ENCODE data around the gene KCNJ3. TPM values are rescaled to one million over a fixed set of nuclear protein-coding genes. Genes with fewer than 3 reads are reported as not detected.

Gene KCNJ3
- total RNA-seq, 1 donor from 2014 or later = 0.26 TPM

DNA sequence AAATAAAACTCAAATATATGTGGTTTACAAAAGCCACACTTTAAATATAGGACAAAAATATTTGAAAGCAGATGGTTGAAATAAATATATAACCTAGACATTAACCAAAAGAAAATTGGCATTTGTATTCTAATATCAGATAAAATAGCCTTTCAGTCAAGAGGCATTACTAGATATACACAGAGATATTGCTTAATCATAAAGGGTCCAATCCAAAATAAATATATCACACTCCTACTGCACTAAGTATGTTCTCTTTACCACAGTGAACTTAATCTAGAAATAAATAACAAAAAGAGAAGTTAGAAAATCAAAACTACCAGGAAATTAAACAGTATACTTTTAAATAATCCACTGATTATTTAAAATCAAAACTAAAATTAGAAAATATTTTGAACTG, 34.2 kb upstream of the KCNJ3 start:
- Histone ChIP-seq H3K27me3 (no peaks in the 10 kb centered on the region), H3K4me3 (no peak overlapping the region), H2AFZ (replicated peaks) (no peak overlapping the region), H3F3A (ENCODE audit: low read depth) (no peaks in the 10 kb centered on the region), H3K27ac (no peak overlapping the region), H3K9me3 (ENCODE audit: low read depth) (no peaks in the 10 kb centered on the region), H3K4me1 (no peaks in the 10 kb centered on the region), H4K20me1 (ENCODE audit: low read depth) (no peaks in the 10 kb centered on the region), H3K36me3 (no peaks in the 10 kb centered on the region), H3K79me2 (ENCODE audit: low read depth) (no peaks in the 10 kb centered on the region), H3K4me2 (no peak overlapping the region), H3K9ac (no peak overlapping the region)
- TF ChIP-seq CTCF (IDR thresholded peaks at IDR 0.05) = no peak
- no peak for TF ChIP-seq EZH2phosphoT487 (IDR thresholded peaks at IDR 0.05)
- TF ChIP-seq EZH2 (IDR thresholded peaks at IDR 0.05) = no peak
- Mint-ChIP-seq H3K4me1 (no peaks in the 10 kb centered on the region), H3K4me3 (no peak overlapping the region), H3K36me3 (no peaks in the 10 kb centered on the region), H3K27me3 (ENCODE audit: insufficient read depth, low read depth) (no peaks in the 10 kb centered on the region), H3K9me3 (no peaks in the 10 kb centered on the region), H3K27ac (no peak overlapping the region)
- DNase-seq (ENCODE audit: low spot score) = no peak

DNA sequence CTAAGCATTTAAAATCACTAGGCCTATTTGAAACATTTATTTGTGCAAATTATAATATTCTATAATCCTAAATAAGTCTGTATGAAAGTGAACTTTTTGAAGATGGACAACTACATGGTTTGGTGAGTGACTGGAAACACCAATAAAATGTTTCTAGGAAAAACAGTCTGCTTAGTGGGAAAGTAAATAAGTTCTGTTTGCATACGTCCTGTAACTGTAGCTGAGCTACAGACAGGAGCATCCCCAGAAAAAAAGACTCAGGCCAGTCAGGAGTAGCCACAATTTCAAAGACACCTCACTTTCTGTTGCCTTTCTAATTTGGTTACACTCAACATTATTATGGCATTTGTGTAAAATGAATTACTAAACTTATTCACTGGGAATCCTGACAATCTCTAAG, 28.4 kb upstream of the KCNJ3 start:
- H3F3A ChIP-seq (ENCODE audit: low read depth) = no peaks in the 10 kb centered on the region
- H3K4me1 ChIP-seq = no peaks in the 10 kb centered on the region
- no peaks in the 10 kb centered on the region for H4K20me1 ChIP-seq (ENCODE audit: low read depth)
- H3K27ac ChIP-seq = no peak overlapping the region
- H3K4me3 ChIP-seq = no peak overlapping the region
- no peak overlapping the region for H2AFZ ChIP-seq (replicated peaks)
- H3K4me3 Mint-ChIP-seq = no peak overlapping the region
- TF ChIP-seq CTCF (IDR thresholded peaks at IDR 0.05) (no peak), EZH2 (IDR thresholded peaks at IDR 0.05) (no peak), EZH2phosphoT487 (IDR thresholded peaks at IDR 0.05) (no peak)
- H3K9ac ChIP-seq = no peak overlapping the region
- no peak overlapping the region for H3K4me2 ChIP-seq
- H3K9me3 ChIP-seq (ENCODE audit: low read depth) = no peaks in the 10 kb centered on the region
- H3K36me3 ChIP-seq = no peaks in the 10 kb centered on the region
- H3K27me3 Mint-ChIP-seq (ENCODE audit: insufficient read depth, low read depth) = no peaks in the 10 kb centered on the region
- H3K36me3 Mint-ChIP-seq = no peaks in the 10 kb centered on the region
- H3K9me3 Mint-ChIP-seq = no peaks in the 10 kb centered on the region
- no peak overlapping the region for H3K27ac Mint-ChIP-seq
- no peaks in the 10 kb centered on the region for H3K4me1 Mint-ChIP-seq
- no peak for DNase-seq (ENCODE audit: low spot score)
- H3K27me3 ChIP-seq = no peaks in the 10 kb centered on the region
- no peaks in the 10 kb centered on the region for H3K79me2 ChIP-seq (ENCODE audit: low read depth)

DNA sequence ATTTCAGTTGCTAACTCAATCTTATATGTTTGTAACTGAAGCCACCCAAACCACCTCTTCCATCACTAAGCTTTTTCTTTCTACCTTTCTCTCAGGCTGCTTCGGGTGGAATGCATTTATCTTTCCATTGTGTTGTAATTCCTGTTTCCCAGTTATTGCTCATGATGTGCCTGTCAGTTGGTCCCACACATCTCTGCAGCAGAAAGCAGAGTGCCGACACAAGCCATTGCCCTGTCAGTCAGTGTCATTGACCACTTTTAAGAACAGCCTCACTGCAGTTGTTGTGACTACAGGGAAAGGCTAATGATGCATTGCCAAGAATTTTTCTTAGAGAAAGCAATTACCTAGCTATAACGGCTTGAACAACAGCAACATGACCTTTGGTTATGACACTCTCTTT, 24.8 kb upstream of the KCNJ3 start:
- H3K36me3 ChIP-seq = no peaks in the 10 kb centered on the region
- no peaks in the 10 kb centered on the region for H3F3A ChIP-seq (ENCODE audit: low read depth)
- H3K4me2 ChIP-seq = no peak overlapping the region
- no peak for DNase-seq (ENCODE audit: low spot score)
- no peaks in the 10 kb centered on the region for H3K4me1 Mint-ChIP-seq
- H3K79me2 ChIP-seq (ENCODE audit: low read depth) = no peaks in the 10 kb centered on the region
- no peaks in the 10 kb centered on the region for H3K27me3 Mint-ChIP-seq (ENCODE audit: insufficient read depth, low read depth)
- H3K4me1 ChIP-seq = no peaks in the 10 kb centered on the region
- no peak overlapping the region for H3K4me3 Mint-ChIP-seq
- no peak overlapping the region for H3K4me3 ChIP-seq
- no peaks in the 10 kb centered on the region for H3K27me3 ChIP-seq
- no peak overlapping the region for H3K27ac Mint-ChIP-seq
- no peak overlapping the region for H2AFZ ChIP-seq (replicated peaks)
- no peaks in the 10 kb centered on the region for H3K9me3 ChIP-seq (ENCODE audit: low read depth)
- H3K9me3 Mint-ChIP-seq = no peaks in the 10 kb centered on the region
- TF ChIP-seq CTCF (IDR thresholded peaks at IDR 0.05) = no peak
- TF ChIP-seq EZH2 (IDR thresholded peaks at IDR 0.05) = no peak
- TF ChIP-seq EZH2phosphoT487 (IDR thresholded peaks at IDR 0.05) = no peak
- H3K36me3 Mint-ChIP-seq = no peaks in the 10 kb centered on the region
- H4K20me1 ChIP-seq (ENCODE audit: low read depth) = no peaks in the 10 kb centered on the region
- no peak overlapping the region for H3K27ac ChIP-seq
- no peak overlapping the region for H3K9ac ChIP-seq

GRCh38 chr2:154677401-154677800, 21.1 kb upstream of the KCNJ3 start:
- H3K27ac ChIP-seq = no peak overlapping the region
- no peaks in the 10 kb centered on the region for H3K79me2 ChIP-seq (ENCODE audit: low read depth)
- TF ChIP-seq EZH2 (IDR thresholded peaks at IDR 0.05) (no peak), EZH2phosphoT487 (IDR thresholded peaks at IDR 0.05) (no peak), CTCF (IDR thresholded peaks at IDR 0.05) (no peak)
- H3K4me1 ChIP-seq = no peaks in the 10 kb centered on the region
- H3K4me2 ChIP-seq = no peak overlapping the region
- H3F3A ChIP-seq (ENCODE audit: low read depth) = no peaks in the 10 kb centered on the region
- H3K4me3 ChIP-seq = no peak overlapping the region
- H3K9me3 ChIP-seq (ENCODE audit: low read depth) = no peaks in the 10 kb centered on the region
- H3K4me1 Mint-ChIP-seq = no peaks in the 10 kb centered on the region
- H3K36me3 ChIP-seq = no peaks in the 10 kb centered on the region
- H3K27ac Mint-ChIP-seq = no peak overlapping the region
- no peaks in the 10 kb centered on the region for H3K9me3 Mint-ChIP-seq
- no peak overlapping the region for H2AFZ ChIP-seq (replicated peaks)
- no peaks in the 10 kb centered on the region for H3K27me3 Mint-ChIP-seq (ENCODE audit: insufficient read depth, low read depth)
- H3K27me3 ChIP-seq = no peaks in the 10 kb centered on the region
- H4K20me1 ChIP-seq (ENCODE audit: low read depth) = no peaks in the 10 kb centered on the region
- no peak for DNase-seq (ENCODE audit: low spot score)
- no peak overlapping the region for H3K9ac ChIP-seq
- H3K36me3 Mint-ChIP-seq = no peaks in the 10 kb centered on the region
- no peak overlapping the region for H3K4me3 Mint-ChIP-seq

All from neural progenitor cell (in vitro differentiated cells).